ENCODE measurements around the gene EEF1B2. TPM values are rescaled to one million over a fixed set of nuclear protein-coding genes. Genes with fewer than 3 reads are reported as not detected.
"Not testable (repeated sequence)": the region's sequence is repeated elsewhere in the genome, so short reads cannot be mapped to it uniquely, and the experiment has no call there.

EEF1B2 gene
- total RNA-seq, 1 experiment from 2014 or later = 786 TPM

GRCh38 chr2:206193671-206194357 is 34.1 kb downstream of the EEF1B2 start:
- no peaks in the 10 kb centered on the region for H4K20me1 ChIP-seq (ENCODE audit: insufficient read depth, low read depth, low read length)
- DNase-seq = no peak
- no peak overlapping the region for H2AFZ ChIP-seq (ENCODE audit: low read length)
- no peaks in the 10 kb centered on the region for H3K27me3 ChIP-seq (ENCODE audit: low read length)
- no peaks in the 10 kb centered on the region for H3K9me2 ChIP-seq (replicated peaks; ENCODE audit: insufficient read depth, low read length)
- no peak overlapping the region for H3K9ac ChIP-seq (ENCODE audit: low read length)
- H3K27ac ChIP-seq (ENCODE audit: low read length) = no peak overlapping the region
- H3K36me3 ChIP-seq (ENCODE audit: insufficient read depth, low read length) = no peaks in the 10 kb centered on the region
- no peak overlapping the region for H3K4me2 ChIP-seq (ENCODE audit: low read depth, low read length, poor library complexity, severe bottlenecking)
- no peaks in the 10 kb centered on the region for H3K4me1 ChIP-seq (ENCODE audit: low read length)
- no peaks in the 10 kb centered on the region for H3K79me2 ChIP-seq (ENCODE audit: low read length)
- no peak overlapping the region for H3K4me3 ChIP-seq (ENCODE audit: low read length)
- no peaks in the 10 kb centered on the region for H3K9me3 ChIP-seq (ENCODE audit: low read length)

GRCh38 chr2:206198677-206199076 is 39.0 kb downstream of the EEF1B2 start:
- Histone ChIP-seq H2AFZ (ENCODE audit: low read length) (no peak overlapping the region), H3K9ac (ENCODE audit: low read length) (no peak overlapping the region), H4K20me1 (ENCODE audit: insufficient read depth, low read depth, low read length) (no peaks in the 10 kb centered on the region), H3K27me3 (ENCODE audit: low read length) (no peaks in the 10 kb centered on the region), H3K9me3 (ENCODE audit: low read length) (no peaks in the 10 kb centered on the region), H3K4me2 (ENCODE audit: low read depth, low read length, poor library complexity, severe bottlenecking) (no peak overlapping the region), H3K9me2 (replicated peaks; ENCODE audit: insufficient read depth, low read length) (no peaks in the 10 kb centered on the region), H3K27ac (ENCODE audit: low read length) (no peak overlapping the region), H3K4me3 (ENCODE audit: low read length) (no peak overlapping the region), H3K36me3 (ENCODE audit: insufficient read depth, low read length) (no peaks in the 10 kb centered on the region), H3K79me2 (ENCODE audit: low read length) (no peaks in the 10 kb centered on the region), H3K4me1 (ENCODE audit: low read length) (no peaks in the 10 kb centered on the region)
- DNase-seq = no peak

- Histone ChIP-seq H3K36me3 (ENCODE audit: insufficient read depth, low read length) (no peaks in the 10 kb centered on the region), H3K4me3 (ENCODE audit: low read length) (no peak overlapping the region), H3K9me2 (replicated peaks; ENCODE audit: insufficient read depth, low read length) (no peaks in the 10 kb centered on the region), H3K27ac (ENCODE audit: low read length) (no peak overlapping the region), H3K9ac (ENCODE audit: low read length) (no peak overlapping the region), H3K27me3 (ENCODE audit: low read length) (no peaks in the 10 kb centered on the region), H4K20me1 (ENCODE audit: insufficient read depth, low read depth, low read length) (no peaks in the 10 kb centered on the region), H3K79me2 (ENCODE audit: low read length) (no peaks in the 10 kb centered on the region), H3K9me3 (ENCODE audit: low read length) (no peaks in the 10 kb centered on the region), H2AFZ (ENCODE audit: low read length) (no peak overlapping the region), H3K4me1 (ENCODE audit: low read length) (no peaks in the 10 kb centered on the region), H3K4me2 (ENCODE audit: low read depth, low read length, poor library complexity, severe bottlenecking) (no peak overlapping the region)
- no peak for DNase-seq
Measured at GRCh38 chr2:206201075-206201848, 41.6 kb downstream of the EEF1B2 start.

GRCh38 chr2:206202446-206202845 is 42.8 kb downstream of the EEF1B2 start:
- Histone ChIP-seq H3K4me2 (ENCODE audit: low read depth, low read length, poor library complexity, severe bottlenecking) (no peak overlapping the region), H3K9me2 (replicated peaks; ENCODE audit: insufficient read depth, low read length) (no peaks in the 10 kb centered on the region), H3K27ac (ENCODE audit: low read length) (no peak overlapping the region), H3K9me3 (ENCODE audit: low read length) (no peaks in the 10 kb centered on the region), H3K36me3 (ENCODE audit: insufficient read depth, low read length) (no peaks in the 10 kb centered on the region), H3K9ac (ENCODE audit: low read length) (no peak overlapping the region), H2AFZ (ENCODE audit: low read length) (no peak overlapping the region), H3K4me1 (ENCODE audit: low read length) (no peaks in the 10 kb centered on the region), H4K20me1 (ENCODE audit: insufficient read depth, low read depth, low read length) (no peaks in the 10 kb centered on the region), H3K27me3 (ENCODE audit: low read length) (no peaks in the 10 kb centered on the region), H3K79me2 (ENCODE audit: low read length) (no peaks in the 10 kb centered on the region), H3K4me3 (ENCODE audit: low read length) (no peak overlapping the region)
- DNase-seq = no peak

GRCh38 chr2:206203331-206203730 is 43.6 kb downstream of the EEF1B2 start:
- Histone ChIP-seq H4K20me1 (ENCODE audit: insufficient read depth, low read depth, low read length) (no peaks in the 10 kb centered on the region), H3K36me3 (ENCODE audit: insufficient read depth, low read length) (no peaks in the 10 kb centered on the region), H2AFZ (ENCODE audit: low read length) (no peak overlapping the region), H3K27ac (ENCODE audit: low read length) (no peak overlapping the region), H3K79me2 (ENCODE audit: low read length) (no peaks in the 10 kb centered on the region), H3K27me3 (ENCODE audit: low read length) (no peaks in the 10 kb centered on the region), H3K4me3 (ENCODE audit: low read length) (no peak overlapping the region), H3K9me2 (replicated peaks; ENCODE audit: insufficient read depth, low read length) (no peaks in the 10 kb centered on the region), H3K4me1 (ENCODE audit: low read length) (no peaks in the 10 kb centered on the region), H3K9ac (ENCODE audit: low read length) (no peak overlapping the region), H3K4me2 (ENCODE audit: low read depth, low read length, poor library complexity, severe bottlenecking) (no peak overlapping the region), H3K9me3 (ENCODE audit: low read length) (no peaks in the 10 kb centered on the region)
- DNase-seq = no peak

GRCh38 chr2:206204710-206205109 is 45.0 kb downstream of the EEF1B2 start:
- Histone ChIP-seq H3K4me2 (ENCODE audit: low read depth, low read length, poor library complexity, severe bottlenecking) (no peak overlapping the region), H2AFZ (ENCODE audit: low read length) (no peak overlapping the region), H3K36me3 (ENCODE audit: insufficient read depth, low read length) (no peaks in the 10 kb centered on the region), H3K9me3 (ENCODE audit: low read length) (no peaks in the 10 kb centered on the region), H3K27ac (ENCODE audit: low read length) (no peak overlapping the region), H3K79me2 (ENCODE audit: low read length) (no peaks in the 10 kb centered on the region), H3K4me3 (ENCODE audit: low read length) (no peak overlapping the region), H3K4me1 (ENCODE audit: low read length) (no peaks in the 10 kb centered on the region), H4K20me1 (ENCODE audit: insufficient read depth, low read depth, low read length) (no peaks in the 10 kb centered on the region), H3K9me2 (replicated peaks; ENCODE audit: insufficient read depth, low read length) (no peaks in the 10 kb centered on the region), H3K9ac (ENCODE audit: low read length) (no peak overlapping the region), H3K27me3 (ENCODE audit: low read length) (no peaks in the 10 kb centered on the region)
- no peak for DNase-seq

GRCh38 chr2:206207316-206207715 is 47.6 kb downstream of the EEF1B2 start:
- not testable (repeated sequence) for H3K4me1 ChIP-seq (ENCODE audit: low read length); H3K27me3 ChIP-seq (ENCODE audit: low read length); H3K27ac ChIP-seq (ENCODE audit: low read length); DNase-seq; H3K4me2 ChIP-seq (ENCODE audit: low read depth, low read length, poor library complexity, severe bottlenecking); H4K20me1 ChIP-seq (ENCODE audit: insufficient read depth, low read depth, low read length); H3K9ac ChIP-seq (ENCODE audit: low read length); H3K9me3 ChIP-seq (ENCODE audit: low read length); H2AFZ ChIP-seq (ENCODE audit: low read length); H3K9me2 ChIP-seq (replicated peaks; ENCODE audit: insufficient read depth, low read length); H3K79me2 ChIP-seq (ENCODE audit: low read length); H3K36me3 ChIP-seq (ENCODE audit: insufficient read depth, low read length); H3K4me3 ChIP-seq (ENCODE audit: low read length)

- Histone ChIP-seq H3K9ac (ENCODE audit: low read length) (no peak overlapping the region), H3K27ac (ENCODE audit: low read length) (no peak overlapping the region), H3K79me2 (ENCODE audit: low read length) (no peaks in the 10 kb centered on the region), H3K4me3 (ENCODE audit: low read length) (no peak overlapping the region), H2AFZ (ENCODE audit: low read length) (no peak overlapping the region), H3K36me3 (ENCODE audit: insufficient read depth, low read length) (no peaks in the 10 kb centered on the region), H3K27me3 (ENCODE audit: low read length) (no peaks in the 10 kb centered on the region), H3K4me2 (ENCODE audit: low read depth, low read length, poor library complexity, severe bottlenecking) (no peak overlapping the region), H3K9me2 (replicated peaks; ENCODE audit: insufficient read depth, low read length) (no peaks in the 10 kb centered on the region), H3K4me1 (ENCODE audit: low read length) (no peaks in the 10 kb centered on the region), H3K9me3 (ENCODE audit: low read length) (no peaks in the 10 kb centered on the region), H4K20me1 (ENCODE audit: insufficient read depth, low read depth, low read length) (no peaks in the 10 kb centered on the region)
- no peak for DNase-seq
Measured at GRCh38 chr2:206208900-206209299, 49.2 kb downstream of the EEF1B2 start.

Data from Karpas-422 (cell line).